ENCODE measurements around the gene MDM4.
"Not testable (repeated sequence)": the region's sequence is repeated elsewhere in the genome, so short reads cannot be mapped to it uniquely, and the experiment has no call there.

The MDM4 gene

GRCh38 chr1:204563780-204564179, 47.6 kb downstream of the MDM4 start:
- DNase-seq, result no peak

DNA sequence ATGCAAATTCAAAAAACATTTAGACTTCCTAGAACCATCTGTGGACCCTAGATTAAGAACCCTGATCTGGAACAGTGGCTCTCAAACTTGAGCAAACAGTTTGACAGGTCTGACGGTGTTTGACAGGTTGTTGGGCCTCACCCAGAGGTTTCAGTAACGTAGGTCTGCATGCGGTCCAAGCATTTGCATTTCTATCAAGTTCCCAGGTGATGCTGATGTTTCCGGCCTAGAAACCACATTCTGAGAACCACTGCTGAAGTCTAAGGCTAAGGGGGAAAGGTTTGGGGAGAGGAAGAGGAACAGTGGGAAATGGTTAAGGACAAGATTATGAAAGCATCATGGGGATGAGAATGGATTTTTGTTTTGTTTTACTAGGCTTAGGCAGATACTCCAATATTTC, 48.6 kb downstream of the MDM4 start:
- DNase-seq, result no peak

GRCh38 chr1:204565617-204566582, 49.7 kb downstream of the MDM4 start:
- peak; percentile 73 for DNase-seq

DNA sequence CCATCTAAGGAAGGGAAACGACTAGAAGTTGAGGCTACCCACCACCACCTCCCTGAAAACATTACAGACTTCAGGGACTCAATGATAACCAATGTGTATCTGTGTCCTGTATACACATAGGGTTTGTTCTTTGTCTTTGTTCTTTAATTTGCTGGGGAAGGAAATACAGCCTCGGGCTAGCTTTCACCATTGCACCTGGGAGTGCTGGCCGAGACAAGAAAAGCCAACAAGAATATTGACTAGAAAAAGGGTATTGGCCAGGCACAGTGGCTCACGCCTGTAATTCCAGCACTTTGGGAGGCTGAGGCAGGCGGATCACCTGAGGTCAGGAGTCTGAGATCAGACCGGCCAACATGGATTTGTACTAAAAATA, 50.4 kb downstream of the MDM4 start:
- no peak for DNase-seq

DNA sequence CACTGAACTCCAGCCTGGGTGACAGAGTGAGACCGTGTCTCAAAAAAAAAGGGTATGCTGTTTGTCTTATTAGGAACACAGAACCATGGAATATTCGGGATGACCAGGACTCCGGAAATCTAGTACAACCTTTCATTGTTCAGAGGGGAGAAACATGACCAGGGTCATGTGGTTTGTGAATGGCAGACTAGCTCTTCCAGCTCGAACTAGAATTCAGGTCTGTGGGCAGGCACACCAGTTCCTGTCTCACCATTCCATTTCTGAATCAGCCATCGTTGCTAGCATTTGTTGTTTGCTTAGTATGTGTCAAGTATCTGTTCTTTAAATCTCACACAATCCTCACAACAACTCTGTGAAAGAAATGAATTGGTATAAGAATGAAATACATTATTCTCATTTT, 50.9 kb downstream of the MDM4 start:
- DNase-seq, result no peak

DNA sequence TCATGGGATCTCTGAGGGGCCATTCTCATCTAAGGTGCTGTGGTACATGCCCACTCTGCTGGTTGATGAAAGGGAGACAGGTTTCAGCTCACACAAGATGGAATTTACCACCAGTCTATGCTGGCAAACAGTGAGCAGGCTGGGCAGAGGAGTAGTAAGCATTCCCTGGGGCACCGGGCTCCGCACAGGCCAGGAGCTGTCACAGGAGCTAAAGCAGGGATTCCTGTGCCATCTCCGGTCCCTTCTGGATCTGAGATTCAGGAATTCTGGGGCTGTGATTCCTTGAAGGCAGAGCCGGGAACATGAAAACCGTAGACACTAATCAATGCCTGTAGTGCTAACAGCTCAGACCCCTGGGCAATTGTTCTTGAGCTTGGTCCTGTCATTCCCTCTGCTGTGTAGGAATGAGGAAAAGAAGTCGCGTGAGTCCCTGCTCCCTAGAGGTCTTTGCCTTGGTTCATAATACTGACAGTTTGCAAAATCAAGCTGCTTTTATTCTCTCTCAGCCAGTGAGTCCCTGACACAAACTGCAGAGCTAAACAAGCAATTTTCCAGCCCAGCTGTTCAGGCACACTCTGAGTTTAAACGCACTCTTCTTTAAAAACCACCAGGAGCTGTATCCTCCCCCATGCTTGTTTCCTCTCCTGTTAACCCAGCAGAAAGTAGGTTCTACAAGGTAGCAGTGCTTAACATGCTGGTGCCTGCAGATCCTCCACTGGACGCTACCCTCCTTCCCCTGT, 52.5 kb downstream of the MDM4 start:
- no peak for DNase-seq

GRCh38 chr1:204569478-204569877, 53.3 kb downstream of the MDM4 start:
- DNase-seq, result no peak

GRCh38 chr1:204570021-204570420, 53.8 kb downstream of the MDM4 start:
- not testable (repeated sequence) for DNase-seq

DNA sequence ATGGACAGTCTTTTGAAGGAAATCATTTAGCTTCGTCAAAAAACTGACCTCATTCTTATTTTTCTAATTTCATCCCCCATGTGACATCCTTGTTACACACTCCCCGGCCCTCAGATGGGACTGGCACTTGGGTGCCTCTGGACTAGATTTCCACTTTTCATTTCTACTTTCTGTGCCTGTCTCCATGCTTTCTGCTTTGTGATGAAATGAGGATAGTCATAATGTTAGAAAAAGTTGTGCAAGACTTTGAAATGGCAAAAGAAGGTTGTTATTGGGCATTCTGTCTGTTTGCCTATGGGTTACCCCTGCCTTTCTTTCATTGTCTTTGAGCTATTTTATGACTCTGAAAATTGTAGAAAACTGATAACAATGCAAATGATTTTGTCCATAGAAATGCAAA, 54.9 kb downstream of the MDM4 start:
- no peak for DNase-seq

DNA sequence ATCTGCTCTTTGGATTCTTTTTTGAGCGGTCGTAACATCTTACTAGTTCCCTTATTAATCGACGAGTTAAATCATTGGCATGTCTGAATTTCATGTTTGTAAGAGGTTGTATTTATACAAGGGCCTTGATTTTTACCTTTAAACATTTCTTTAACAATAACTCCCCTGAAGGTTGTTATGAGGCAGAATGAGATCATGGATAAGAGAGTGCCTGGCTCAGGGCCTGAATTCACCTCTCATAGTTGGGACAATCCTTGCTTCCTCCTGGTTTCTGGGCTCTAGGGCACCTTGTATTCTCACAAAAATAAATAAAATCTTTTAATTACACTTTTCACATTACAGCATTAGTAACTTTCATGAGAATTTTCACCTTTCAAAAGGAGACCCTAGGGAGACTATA, 55.4 kb downstream of the MDM4 start:
- no peak for DNase-seq

DNA sequence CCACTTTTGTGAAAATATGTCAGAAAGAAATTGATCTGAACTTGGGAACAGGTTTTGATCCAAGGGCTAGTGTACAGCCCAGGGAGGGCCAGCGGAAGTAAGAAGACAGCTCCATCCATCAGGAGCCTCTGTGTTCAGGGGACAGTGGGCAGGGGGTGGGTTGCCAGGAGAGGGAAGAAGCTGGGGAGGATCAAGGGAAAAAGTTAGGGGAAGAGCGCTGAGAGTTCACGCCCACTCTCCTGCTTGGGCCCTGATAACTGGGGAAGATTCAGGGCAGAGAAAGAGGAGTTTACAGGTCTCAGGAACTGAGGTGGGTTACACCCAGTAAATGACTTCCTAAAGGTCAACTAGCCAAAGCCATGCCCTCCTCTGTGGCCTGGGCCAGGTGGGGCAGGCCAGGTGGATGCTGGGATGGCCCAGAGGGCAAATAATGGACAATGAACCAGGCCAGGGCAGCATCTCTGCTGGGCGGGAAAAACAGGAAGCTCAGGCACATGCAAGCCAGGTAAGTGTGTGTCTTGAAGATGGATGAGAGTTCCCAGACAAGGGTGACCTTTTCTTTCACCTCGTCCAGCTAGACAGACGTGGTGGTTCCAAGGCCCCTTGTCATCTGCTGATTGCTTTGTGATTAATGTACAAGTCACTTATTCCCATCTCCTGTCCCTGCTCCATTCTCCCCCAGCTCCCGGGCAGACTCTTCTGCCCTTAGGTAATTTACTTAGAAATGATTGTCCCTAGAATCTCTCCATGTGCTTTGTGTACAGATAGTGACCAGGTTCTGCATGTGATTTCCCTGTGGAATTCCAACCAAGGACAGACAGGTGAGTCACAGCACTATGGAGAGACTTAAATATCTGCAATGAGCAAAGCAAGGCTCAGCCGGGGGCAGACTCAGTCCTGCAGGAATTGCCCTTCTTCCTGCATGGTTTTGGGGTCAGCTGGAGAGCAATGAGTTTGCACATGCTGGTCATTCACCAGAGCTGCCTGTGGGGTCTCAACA, 57.0 kb downstream of the MDM4 start:
- DNase-seq, result no peak

DNA sequence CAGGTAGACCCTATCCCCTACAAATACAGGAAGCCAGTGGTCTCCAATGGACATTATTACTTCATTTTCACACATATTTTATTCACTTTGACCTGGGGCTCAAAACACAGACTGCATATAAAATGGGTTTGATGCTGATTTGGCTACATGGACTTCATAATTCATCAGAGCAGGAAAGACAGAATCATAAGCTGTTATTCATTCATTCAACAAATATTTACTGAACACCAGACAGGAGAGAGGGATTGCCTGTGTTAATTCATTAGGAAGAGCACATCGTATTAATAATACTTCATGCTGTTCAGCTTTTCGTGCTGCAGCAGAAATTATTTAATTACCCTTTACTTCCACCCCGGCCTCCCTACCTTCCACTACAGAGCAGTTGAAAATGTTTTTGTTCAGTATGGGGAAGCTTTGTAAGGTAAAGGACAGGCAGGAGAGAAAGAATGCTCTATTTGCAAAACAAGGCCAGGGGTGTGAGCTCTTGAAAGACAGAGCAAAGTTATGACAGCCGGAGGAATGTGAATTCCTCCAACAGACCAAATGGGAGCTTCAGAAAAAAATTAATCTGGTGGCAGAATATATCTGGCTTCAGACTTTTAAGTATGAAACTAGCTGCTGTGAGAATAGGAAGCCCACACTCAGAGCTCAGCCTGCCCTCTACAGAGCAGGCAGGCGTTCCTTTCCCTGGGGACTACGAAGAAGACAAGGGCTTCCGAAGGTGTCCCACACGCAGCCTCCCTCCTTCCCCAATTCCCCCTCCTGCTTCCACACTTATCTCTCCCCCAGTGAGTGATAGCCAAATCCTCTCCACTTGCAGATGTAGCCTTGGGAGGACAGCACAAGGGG, 58.0 kb downstream of the MDM4 start:
- DNase-seq, result no peak

GRCh38 chr1:204574865-204575163, 58.6 kb downstream of the MDM4 start:
- DNase-seq, result no peak

DNA sequence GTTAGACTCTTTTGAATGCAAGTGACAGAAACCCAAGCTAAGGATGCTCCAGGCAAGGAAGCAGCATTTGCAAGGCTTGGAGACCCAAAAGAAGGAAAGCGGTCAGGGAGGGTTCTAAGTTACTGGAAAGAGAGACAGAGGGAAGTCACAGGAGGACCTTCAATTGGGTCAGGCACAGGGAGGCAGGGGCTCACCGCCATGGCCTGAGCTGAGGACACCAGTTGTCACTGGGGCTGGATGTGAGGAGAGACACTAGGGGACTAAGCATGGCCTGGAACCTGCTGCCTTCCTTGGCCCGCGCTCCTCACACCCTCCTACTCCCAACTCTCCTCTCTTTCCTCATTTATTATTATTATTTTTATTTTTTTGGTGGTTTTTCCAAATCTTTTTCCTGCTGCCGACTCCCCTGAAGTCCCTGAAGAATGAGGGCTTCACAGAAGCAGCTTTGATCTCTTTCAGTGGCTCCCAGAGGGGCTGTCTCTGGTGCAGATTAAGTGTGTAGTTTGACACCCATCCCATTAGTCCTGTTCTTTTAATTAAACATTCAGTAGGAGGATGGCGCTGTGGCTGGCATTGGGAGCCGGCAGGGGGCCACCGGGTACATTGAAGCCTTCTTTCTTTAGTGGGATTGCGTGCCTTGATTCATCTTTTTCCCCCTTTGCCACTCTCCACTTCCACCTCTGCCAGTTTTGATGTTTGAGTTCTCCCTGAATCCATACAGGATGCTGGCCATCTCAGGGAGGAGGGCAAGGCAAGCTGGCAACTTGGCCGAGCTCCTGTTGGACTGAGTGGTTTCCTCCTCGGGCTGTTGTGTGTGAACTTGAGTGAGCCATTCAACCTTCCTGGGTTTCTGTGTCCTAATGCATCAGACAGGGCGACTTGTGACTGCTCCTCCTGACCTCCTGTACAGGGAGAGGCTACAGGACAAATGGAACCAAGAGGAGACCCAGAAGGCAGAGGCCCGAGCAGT, 59.3 kb downstream of the MDM4 start:
- no peak for DNase-seq

DNA sequence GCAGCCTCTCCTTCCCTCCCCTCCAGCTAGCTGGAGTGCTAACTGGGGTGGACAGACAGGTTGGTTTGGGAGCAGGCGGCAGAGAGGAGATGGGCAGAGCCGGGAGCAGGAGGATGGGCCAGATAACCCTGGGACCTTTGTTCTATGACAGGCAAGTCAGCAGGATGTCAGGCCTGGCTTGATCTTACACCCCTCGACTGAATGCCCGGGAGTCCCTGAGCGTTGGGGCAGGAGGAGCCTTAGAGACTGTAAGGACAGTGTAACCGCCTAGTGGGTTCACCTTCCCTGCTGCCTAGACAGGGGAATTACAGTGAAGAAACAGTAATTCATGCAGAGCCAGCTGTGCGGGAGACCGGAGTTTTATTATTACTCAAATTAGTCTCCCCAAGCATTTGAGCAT, 60.2 kb downstream of the MDM4 start:
- no peak for DNase-seq

DNA sequence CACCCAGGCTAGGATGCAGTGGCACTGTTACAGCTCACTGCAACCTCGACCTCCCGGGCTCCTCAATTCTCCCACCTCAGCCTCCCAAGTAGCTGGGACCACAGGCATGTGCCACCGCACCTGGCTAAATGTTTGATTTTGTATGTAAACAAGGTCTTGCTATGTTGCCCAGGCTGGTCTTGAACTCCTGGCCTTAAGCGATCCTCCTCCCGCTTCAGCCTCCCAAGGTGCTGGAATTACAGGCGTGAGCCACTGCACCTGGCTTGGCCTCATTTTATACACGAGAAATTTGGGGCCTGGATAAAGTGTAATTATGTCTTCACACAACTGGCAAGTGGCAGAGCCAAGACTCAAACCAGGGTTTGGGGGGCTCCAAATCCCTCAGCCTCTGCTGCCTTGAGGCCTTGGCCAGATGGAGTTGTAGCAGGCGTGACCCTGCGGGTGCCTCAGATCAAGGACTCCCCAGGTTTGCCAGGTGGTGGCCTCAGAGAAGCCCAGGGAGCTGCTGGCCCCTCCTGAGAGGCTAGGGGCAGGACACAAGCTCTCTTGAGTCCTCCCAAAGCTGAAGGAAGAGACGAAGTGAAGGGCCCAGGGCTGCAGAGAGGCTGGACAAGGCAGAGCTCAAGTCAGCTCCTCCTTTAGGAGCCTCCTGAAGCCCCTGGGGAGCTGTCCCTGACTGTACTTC, 61.7 kb downstream of the MDM4 start:
- no peak for DNase-seq

GRCh38 chr1:204578867-204579664, 62.9 kb downstream of the MDM4 start:
- DNase-seq, result no peak

DNA sequence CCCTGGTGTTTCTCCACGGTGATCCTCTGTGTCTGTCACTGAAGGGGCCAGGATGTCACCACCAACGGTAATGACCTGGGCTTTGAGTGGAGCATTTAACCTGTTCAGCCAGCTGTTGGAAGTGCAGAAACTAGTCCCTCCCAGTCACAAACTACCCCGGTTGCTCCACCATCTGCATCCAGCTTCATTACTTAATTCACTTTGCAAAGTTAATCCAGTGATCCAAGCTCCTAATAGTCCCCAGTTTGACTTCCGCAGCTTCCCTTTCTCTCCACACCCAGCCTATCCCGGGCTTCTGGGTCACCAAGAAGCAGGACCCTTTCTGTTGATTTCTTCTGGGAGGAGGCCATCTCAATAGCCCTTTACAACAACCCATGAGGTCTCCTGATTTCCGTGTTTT, 63.5 kb downstream of the MDM4 start:
- DNase-seq, result no peak

- DNase-seq, result no peak
Observed at GRCh38 chr1:204580862-204581261, 64.7 kb downstream of the MDM4 start.
